GM21825 (cell line): ENCODE measurements around the gene BEGAIN.

Experiments used
- ATAC-seq: cut with Tn5 transposase; IDR thresholded peaks from one replicate; pipeline ENCODE4 v1.9.1; 2021; ENCODE audit warnings: mild to moderate bottlenecking, moderate library complexity; ENCODE audit not compliant: unreplicated experiment

BEGAIN gene

GRCh38 chr14:100587086-100587762, at the start of gene BEGAIN:
TSS of gene BEGAIN (minus strand) at chr14:100587417. CDS start at chr14:100587290, 127 bp downstream.
- no peak for ATAC-seq

- ATAC-seq, result no peak
Measured at GRCh38 chr14:100636559-100636958, 49.3 kb upstream of the BEGAIN start.

GRCh38 chr14:100634026-100634425, 46.8 kb upstream of the BEGAIN start:
- no peak for ATAC-seq

GRCh38 chr14:100633406-100633805, 46.2 kb upstream of the BEGAIN start:
- ATAC-seq, result no peak

- no peak for ATAC-seq
Measured at GRCh38 chr14:100629696-100630095, 42.5 kb upstream of the BEGAIN start.

- ATAC-seq, result no peak
Measured at GRCh38 chr14:100629098-100629497, 41.9 kb upstream of the BEGAIN start.

- no peak for ATAC-seq
Measured at GRCh38 chr14:100628225-100628624, 41.0 kb upstream of the BEGAIN start.

- no peak for ATAC-seq
Measured at GRCh38 chr14:100626614-100627013, 39.4 kb upstream of the BEGAIN start.

- ATAC-seq, result no peak
Measured at GRCh38 chr14:100623961-100624360, 36.7 kb upstream of the BEGAIN start.

- no peak for ATAC-seq
Measured at GRCh38 chr14:100623557-100623956, 36.3 kb upstream of the BEGAIN start.

- no peak for ATAC-seq
Measured at GRCh38 chr14:100622708-100623485, 35.7 kb upstream of the BEGAIN start.

- no peak for ATAC-seq
Measured at GRCh38 chr14:100622224-100622623, 35.0 kb upstream of the BEGAIN start.

- no peak for ATAC-seq
Measured at GRCh38 chr14:100621806-100622205, 34.6 kb upstream of the BEGAIN start.

GRCh38 chr14:100620255-100621100, 33.3 kb upstream of the BEGAIN start:
- ATAC-seq, result no peak

GRCh38 chr14:100619396-100620254, 32.4 kb upstream of the BEGAIN start:
- ATAC-seq, result no peak

- no peak for ATAC-seq
Measured at GRCh38 chr14:100618763-100619320, 31.6 kb upstream of the BEGAIN start.

GRCh38 chr14:100618318-100618693, 31.1 kb upstream of the BEGAIN start:
- ATAC-seq, result no peak

GRCh38 chr14:100617410-100618317, 30.4 kb upstream of the BEGAIN start:
- no peak for ATAC-seq

- no peak for ATAC-seq
Measured at GRCh38 chr14:100616854-100617409, 29.7 kb upstream of the BEGAIN start.
